HG02678 (cell line): Measurements from ENCODE around the gene GALNT16.
"Not testable (repeated sequence)": the region's sequence is repeated elsewhere in the genome, so short reads cannot be mapped to it uniquely, and the experiment has no call there.

ENCODE experiments used
- ATAC-seq: cut with Tn5 transposase; IDR thresholded peaks from one replicate; pipeline ENCODE4 v1.9.1; 2021; ENCODE audit warnings: mild to moderate bottlenecking, moderate library complexity; ENCODE audit not compliant: unreplicated experiment

Gene GALNT16

GRCh38 chr14:69284170-69284569 is 24.2 kb downstream of the GALNT16 start:
- ATAC-seq = no peak

- ATAC-seq = no peak
Measured at GRCh38 chr14:69285661-69286255, 25.8 kb downstream of the GALNT16 start.

DNA sequence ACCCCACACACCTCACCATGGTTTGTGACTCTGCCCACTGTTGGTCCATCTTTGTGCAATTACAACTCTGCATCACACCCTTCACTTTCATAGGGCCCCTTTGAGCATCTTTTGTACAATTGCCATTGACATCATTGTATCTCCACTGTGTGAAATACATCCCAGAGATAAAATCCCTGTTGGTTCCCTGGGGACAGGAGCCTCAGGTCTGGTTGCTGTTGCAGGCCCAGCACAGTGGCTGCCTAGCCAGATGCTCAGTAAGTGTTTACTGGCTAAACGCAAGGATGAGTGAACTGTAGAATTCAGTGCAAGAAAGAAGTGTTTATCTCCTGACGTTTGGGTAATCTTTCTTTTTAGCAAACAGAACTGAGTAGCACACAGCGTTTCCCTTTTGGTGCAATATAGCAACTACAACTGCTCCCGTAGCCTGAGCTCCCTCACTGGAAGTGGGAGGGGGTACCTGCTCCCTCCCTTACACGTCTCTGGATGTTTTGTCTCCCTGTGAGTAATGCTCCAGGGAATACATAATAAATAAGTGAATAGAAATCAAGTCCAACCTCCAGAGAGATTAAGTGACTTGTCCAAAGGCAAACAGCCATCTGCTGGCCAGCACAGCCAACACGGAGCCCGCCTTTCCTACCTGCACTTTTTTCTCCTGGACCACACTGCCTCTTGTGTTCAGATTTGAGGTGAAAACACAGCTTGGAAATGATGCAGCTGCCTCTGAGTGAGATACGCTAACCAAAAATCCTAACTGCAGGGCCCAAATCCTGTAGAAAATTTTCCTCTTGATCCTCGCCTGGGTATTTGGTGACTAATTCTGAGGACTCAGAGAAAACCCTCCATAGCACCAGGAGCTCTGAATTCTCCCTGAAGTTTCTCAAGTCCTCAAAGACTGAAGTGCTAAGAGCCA is 27.4 kb downstream of the GALNT16 start:
- ATAC-seq = no peak

DNA sequence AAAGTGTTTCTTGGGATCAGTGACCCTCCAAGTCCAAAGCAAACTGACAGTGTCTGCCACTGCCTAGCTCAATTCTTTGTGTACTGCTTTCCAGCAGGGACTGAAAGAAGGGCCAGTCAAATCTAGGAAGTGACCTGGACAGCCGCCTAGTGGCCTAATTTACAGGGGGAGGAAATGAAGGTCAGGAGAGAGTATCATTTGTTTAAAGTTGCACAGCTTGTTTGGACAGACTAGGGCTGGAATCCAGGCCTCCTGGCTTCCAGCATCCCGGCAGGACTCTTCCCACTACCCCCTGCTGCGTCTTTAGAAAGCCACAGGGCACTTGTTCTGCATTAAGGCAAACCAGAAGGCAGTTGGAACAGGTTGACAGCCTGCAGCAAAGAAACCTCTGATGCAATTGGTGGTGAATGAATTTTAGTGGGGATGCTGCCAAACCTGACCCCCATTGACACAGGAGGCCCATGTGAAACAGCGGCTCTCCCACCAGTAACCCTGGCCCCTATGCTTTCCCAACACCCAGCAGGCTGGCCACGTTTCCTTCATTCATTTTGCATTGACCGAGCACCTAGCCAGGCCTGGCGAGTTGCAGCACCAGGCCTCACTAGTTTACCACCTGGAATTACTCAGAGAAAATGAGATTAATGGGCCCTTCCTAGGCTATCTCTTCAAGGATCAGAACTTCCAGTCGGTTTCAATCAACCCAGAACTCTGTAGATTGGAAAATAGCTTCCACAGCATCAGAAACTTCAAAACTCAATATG is 28.2 kb downstream of the GALNT16 start:
- ATAC-seq = no peak

GRCh38 chr14:69288956-69289705 is 29.2 kb downstream of the GALNT16 start:
- ATAC-seq = no peak

- ATAC-seq = no peak
Measured at GRCh38 chr14:69289811-69290520, 30.0 kb downstream of the GALNT16 start.

DNA sequence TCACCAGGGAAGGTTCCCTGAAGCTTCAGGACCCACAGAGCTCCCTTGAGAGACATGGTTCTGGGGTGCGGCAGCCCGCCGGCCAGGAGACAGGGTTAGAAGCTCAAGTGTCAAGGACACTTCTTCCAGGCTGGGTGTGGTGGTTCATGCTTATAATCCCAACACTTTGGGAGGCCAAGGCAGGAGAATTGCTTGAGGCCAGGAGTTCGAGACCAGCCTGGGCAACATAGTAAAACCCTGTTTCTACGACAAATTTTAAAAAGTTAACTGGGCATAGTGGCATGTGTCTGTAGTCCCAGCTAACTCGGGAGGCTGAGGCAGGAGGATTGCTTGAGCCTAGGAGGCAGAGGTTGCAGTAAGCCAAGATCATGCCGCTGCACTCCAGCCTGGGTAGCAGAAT is 30.9 kb downstream of the GALNT16 start:
- ATAC-seq = not testable (repeated sequence)

- ATAC-seq = no peak
Measured at GRCh38 chr14:69291396-69291795, 31.4 kb downstream of the GALNT16 start.

DNA sequence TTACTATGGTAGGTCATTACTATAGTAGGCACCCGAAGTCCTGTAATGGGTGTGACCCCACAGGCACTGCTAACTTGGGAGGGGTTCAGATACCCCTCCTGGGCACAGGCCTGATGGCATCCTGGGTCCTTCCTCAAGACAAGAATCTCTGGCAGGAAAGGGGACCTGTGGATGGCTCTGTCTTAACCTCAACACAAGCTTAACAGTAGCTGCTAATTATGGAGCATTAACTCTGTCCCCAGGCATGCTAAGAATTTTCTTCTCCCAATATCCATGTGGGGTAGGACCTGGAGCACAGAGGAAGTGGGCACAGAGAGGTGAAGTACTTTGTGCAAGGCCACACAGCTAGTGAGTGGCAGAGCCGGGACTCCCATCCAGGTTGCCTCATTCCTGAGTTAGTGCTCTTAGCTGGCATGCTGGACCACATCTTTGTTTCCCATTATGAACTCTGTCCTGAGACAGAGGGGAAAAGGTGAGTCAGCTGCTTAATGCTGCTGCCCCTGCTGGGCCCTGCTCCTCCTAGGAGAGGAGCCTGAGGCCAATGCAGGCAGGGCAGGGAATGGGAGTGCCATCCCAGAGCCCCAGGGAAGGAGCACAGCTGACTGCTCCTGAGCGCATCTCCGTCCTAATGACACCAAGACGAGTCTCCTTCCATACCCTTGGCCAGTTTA is 32.1 kb downstream of the GALNT16 start:
- no peak for ATAC-seq

GRCh38 chr14:69298131-69299071 is 38.4 kb downstream of the GALNT16 start:
- no peak for ATAC-seq

DNA sequence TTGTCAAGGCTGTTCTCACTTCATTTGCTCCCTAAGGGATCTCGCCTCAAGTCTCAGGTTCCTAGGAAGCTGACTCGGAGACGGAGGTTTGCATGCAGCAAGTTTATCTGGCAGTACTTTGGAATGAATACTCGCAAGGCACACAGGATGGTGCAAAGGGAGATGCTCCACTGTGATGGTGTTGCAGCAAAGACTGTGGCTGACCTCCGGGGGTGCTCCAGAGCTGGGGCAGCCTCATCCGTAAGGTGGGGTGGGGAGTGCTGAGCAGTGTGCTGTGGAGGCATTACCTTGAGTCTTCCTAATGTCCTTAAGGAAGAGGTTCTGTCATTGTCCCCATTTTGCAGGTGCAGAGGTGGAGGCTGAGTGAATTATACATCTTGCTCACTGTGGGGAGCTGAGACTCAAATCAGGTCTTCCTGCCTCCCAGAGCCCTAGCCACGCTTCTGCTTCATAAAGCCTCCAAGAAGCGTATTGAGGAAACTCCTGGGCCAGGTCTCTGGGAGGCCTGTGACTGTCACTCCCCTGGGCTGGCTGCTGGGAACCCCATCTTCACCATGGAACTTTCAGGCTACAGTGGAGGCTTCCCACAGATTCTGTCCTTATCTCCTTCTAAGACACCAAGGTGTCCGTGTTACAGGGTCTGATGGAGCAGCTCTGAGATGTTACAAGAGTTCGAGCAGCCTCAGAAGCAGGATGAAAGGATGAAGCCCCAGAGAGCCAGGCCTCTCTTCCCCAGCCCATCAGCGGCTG is 39.5 kb downstream of the GALNT16 start:
- no peak for ATAC-seq

- ATAC-seq = no peak
Measured at GRCh38 chr14:69300601-69301221, 40.8 kb downstream of the GALNT16 start.

- ATAC-seq = no peak
Measured at GRCh38 chr14:69303086-69303485, 43.1 kb downstream of the GALNT16 start.

DNA sequence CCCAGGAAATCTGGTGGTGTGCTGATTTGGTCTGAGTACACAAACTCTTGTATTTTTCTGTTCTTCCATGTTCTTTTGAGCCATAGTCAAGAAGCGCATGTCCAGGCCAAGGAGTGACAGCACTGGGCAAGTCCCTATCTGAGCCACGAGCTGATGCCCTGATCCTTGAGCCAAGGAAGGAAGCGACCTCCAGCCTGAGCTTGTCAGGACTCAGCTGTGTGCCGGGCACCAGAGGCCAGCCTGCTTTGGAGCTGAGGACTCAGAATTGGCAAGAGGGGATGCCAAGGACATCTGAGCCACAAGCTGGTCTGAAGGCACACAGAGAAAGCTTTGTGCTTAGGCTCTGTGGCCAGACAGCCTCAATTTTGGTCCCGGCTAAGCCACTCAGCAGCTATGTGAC is 52.6 kb downstream of the GALNT16 start:
- ATAC-seq = no peak

GRCh38 chr14:69313176-69313575 is 53.2 kb downstream of the GALNT16 start:
- no peak for ATAC-seq

GRCh38 chr14:69314327-69314726 is 54.4 kb downstream of the GALNT16 start:
- no peak for ATAC-seq

GRCh38 chr14:69315301-69315700 is 55.3 kb downstream of the GALNT16 start:
- no peak for ATAC-seq
